ENCODE data around the gene CEP55.

CEP55 gene

DNA sequence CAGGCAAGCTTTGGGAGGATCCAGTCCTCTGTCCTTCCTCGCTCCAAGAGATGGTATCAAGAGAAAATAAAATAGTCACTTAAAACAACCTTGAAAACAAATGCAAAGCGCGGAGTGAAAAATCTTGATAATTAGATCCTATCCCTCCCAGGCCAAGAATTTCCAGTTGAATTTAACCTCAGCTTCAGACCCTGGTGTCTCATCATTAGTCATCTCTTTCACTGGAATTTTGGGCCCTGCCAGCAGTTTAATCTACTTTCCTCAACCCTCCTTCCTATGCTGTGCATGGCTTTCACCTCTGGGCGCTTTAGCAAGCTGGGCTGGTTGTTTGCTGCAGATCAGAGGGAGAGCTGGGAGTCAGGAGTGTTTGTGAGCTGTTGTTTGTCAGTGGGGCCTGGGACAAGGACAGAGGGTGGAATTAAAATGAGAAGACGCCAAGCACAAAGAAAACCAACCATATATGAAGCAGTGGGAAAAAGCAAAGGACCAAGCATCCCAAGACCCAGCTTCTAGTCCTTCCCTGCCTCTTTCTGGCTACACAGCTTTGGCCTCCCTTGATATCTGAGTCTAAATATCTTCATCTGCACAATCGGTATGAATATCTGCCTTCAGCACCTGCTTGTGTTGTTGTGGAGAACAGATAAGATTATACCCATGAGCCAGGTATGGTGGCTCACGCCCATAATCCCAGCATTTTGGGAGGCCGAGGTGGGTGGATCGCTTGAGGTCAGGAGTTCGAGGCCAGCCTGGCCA lies 27.8 kb upstream of the CEP55 start:
- peak; percentile 94 for FAIRE-seq
- peak; percentile 95 for DNase-seq (ENCODE audit: low spot score)

DNA sequence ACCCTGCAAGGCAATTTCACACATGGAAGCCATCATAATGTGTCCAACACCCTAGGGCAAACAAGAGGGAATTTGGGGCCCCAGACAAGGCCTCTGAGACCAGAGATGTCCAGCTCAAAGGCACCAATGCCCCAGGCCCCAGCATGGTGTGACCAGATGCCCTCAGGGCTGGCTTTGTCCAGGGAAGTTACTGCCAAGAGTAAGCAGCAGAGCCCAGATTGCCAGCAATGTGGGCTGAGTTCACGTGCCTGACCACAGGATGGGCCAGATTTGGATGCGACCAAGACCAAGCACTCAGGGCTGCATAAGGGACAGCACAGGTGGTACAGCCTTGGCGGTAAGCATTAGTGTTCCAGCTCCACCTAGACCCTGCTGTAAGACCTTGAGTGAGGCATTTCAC lies 27.0 kb upstream of the CEP55 start:
- peak; percentile 20 for DNase-seq (ENCODE audit: low spot score)
- FAIRE-seq = no peak

DNA sequence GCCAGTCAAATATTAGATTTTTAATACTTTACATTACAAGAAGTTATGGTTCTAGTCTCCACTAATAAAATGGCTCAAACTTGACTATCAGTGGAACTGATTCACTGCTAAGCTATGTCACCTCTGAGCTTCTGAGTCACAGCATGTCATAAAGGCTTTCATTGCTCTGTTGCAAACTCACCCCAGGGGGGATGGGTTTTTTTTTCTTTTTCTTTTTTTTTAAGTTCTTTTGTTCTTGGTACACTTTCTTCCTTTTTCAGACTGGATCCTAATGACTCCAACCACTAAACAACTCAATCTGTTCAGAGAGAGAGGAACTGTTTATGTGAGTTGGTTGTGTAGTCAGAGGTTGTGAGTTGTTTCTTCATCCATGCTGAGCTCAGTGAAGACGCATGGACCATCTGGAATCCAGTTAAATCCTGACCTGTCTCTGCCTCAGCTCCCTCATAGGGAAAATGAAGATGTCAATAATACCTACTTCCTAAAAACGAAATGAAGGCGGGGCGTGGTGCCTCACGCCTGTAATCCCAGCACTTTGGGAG lies 25.2 kb upstream of the CEP55 start:
- peak; percentile 95 for FAIRE-seq
- DNase-seq (ENCODE audit: low spot score) = peak; percentile 97

DNA sequence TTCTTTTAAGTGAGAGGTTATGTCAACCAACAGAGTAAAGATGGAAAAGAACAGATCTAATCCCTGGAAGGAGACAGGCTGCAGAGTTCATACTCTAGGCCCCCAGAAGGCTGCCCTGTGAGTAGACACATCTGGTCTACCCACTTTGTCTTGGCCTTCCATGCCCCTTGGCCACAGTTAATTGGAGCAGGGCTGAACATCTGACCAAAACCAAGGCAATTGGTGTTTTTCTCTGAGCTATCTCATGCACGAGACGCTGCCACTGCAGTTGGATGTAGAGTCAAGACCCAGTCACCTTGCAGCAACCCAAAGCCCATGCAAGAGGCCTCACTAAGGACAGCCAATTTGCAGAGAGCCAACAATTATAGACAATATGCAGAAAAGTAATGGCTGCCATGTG lies 23.3 kb upstream of the CEP55 start:
- DNase-seq (ENCODE audit: low spot score) = no peak
- no peak for FAIRE-seq

DNA sequence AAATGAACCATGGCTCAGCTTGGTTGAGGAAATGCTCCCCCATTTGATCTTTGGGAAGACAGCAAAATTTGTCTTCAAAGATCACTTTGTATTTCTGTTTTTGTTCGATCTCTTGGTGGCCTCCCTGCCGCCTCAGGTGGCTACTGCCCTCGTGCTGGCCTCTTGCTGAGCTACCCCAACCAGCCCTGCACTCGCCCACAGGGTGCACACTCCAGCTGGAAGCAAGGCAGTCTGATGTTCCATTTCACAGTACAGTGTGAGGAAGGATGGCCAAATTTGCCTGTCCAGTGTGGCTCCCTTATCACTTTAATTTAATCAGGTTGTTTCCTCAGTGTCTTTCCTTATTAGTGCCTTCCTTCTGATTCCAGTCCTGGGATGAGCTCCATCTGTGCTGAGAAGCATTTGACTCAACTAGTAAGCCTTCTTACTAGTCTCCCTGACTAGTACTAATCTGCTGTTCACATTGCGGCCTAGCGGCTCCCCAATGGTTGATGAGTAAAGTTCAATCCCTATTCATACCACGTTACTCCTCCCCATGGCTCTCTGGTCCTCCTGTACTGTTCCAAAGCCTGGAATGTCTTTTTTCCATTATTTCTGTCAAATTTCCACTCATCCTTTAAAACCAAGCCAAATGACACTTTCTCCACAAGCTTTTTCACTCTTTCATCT lies 22.5 kb upstream of the CEP55 start:
- FAIRE-seq = no peak
- DNase-seq (ENCODE audit: low spot score) = no peak

DNA sequence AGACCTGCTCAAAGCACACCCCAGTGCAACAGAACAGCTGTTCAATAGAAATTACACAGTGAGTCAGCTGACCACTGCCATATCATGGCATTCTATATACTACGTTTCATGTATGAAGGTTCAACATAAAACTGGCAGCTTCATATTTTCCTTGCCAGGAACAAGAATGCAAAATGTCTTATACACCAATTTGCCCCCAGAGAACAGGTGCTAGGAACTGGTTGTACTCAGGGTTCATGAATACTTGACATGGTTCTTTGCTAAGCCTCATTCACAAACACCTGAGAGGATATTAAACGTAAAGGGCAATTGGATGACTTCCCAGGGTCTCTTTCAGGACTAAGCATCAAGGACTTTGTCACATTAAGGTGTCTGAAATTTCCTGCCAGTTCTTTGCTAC lies 21.2 kb upstream of the CEP55 start:
- DNase-seq (ENCODE audit: low spot score) = no peak
- FAIRE-seq = no peak

DNA sequence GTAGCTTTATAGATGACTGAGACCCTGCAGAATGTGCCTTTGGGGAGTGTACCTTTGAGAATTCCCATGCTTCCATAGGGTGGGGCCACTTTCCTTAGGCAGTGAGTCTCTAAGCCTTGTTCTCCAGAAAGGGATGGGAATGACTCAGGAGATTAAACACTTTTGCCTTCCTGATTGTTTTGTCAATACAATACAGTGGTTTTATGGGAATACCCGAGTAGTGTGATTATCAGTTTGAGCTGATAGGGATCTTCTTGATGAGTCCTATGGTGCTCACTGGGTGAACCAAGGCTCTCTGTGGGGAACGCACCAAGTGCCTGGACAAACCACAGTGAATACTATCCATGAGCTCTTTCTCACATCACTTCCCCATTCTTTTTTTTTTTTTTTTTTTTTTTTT lies 20.5 kb upstream of the CEP55 start:
- DNase-seq (ENCODE audit: low spot score) (peak; percentile 97), FAIRE-seq (peak; percentile 91)

DNA sequence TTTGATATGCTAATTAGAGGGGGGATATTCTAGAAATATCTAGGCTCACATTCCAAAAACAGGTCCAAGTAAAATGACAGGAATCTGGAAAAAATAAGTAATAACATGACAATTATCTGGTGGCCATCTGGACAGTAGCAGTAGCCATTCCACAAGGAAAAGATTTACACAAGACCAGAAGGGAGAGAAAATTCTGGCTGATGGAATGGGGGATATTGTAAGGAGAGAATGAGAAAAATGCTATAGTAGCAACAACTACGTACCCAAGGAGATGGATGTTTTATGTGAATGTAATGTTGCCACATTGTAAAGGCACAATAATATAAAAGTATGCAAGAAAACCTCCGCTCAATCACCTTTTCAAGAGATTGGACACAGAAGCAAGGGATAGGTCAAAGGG lies 19.7 kb upstream of the CEP55 start:
- FAIRE-seq = no peak
- DNase-seq (ENCODE audit: low spot score) = no peak

DNA sequence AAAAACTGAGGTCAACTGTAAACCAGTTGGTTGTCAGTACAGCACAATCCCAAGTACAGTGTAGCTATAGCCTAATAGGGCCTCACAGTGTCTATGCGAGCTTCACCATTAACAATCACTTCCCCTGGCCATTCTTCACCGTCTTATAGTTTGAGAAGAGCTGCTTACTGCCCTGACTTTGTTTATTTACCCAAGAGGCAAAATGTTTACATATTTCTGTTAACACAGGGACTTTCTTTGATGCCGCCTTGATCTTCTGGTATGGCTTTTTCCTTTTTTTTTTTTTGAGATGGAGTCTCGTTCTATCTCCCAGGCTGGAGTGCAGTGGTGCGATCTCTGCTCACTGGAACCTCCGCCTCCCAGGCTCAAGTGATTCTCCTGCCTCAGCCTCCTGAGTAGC lies 17.5 kb upstream of the CEP55 start:
- DNase-seq (ENCODE audit: low spot score) (no peak), FAIRE-seq (no peak)

DNA sequence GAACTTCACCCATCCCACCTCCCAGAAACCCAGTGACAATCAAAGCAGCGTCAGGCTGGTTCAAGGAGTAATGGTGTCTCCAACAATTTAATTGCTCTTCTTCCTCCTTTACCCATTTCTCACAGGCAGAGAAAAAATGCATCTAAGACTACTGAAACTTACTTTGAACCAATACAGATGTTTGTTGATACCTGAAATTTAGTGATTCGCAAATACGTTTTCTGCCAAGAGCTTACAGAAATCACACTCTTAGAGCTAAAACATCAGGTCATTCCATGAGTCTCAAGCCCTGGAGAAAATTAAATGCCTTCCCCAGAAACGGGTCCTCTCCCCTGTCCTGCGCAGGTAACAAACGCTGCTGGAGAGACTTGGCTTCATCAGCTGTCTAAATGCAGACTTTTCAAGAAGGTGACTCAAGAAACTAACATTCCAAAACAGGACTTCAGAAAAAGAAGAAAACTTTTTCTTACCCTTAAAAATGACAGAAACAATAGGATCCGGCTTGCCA lies 14.7 kb upstream of the CEP55 start:
- FAIRE-seq = no peak
- peak; percentile 10 for DNase-seq (ENCODE audit: low spot score)

DNA sequence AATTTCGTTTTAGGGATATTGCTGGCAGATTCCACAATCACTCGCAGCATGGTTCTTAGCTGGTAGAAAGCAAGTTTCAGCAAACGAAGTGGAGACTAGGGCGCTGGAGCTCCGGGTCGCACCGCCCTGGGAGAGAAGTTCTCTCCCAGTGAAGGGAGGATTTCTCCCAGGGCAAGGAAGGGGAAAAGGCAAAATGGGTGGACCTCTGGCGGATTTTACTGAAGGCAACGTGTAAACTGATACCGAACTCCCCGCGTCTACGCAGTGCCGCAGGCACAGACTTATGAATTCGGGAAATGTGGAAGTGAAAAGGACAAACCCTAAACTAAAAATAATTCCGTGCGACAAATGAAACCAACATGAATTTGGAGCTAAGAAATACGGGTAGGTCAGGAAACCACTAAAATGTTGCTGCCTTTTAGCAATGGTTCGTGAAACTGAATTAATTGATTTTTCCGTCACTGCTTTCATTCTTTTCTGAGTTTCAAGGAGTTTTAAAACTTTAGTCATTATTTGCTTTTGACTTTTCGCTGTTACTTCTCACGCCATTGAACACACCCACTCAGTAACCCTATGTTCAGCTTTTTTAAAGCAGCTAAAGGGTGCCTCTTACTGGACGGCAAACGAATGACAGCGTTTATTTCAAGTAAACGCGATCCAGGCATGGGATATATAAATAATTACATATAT lies 14.1 kb upstream of the CEP55 start, which contains the start of gene MYOF:
MYOF (minus strand) TSS at position 190 of the 690 bp plus-strand sequence; CDS start at position 50, 140 bp downstream.
- FAIRE-seq (peak; percentile 78), DNase-seq (ENCODE audit: low spot score) (peak; percentile 79)

DNA sequence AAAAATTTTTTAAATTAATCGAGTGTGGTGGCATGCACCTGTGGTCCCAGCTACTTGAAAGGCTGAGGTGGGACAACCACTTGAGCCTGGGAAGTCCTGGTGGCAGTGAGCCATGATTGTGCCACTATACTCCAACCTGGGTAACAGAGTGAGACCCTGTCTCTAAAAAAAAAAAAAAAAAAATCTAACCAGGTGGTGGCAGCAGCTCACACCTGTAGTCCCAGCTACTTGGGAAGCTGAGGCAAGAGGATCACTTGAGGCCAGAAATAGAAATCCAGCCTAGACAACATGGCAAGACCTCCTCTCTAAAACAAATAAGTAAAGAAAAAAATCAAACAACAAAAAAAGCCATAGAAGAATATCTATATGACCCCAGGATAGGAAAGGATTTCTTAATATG lies 10.7 kb upstream of the CEP55 start:
- FAIRE-seq (no peak), DNase-seq (ENCODE audit: low spot score) (no peak)

DNA sequence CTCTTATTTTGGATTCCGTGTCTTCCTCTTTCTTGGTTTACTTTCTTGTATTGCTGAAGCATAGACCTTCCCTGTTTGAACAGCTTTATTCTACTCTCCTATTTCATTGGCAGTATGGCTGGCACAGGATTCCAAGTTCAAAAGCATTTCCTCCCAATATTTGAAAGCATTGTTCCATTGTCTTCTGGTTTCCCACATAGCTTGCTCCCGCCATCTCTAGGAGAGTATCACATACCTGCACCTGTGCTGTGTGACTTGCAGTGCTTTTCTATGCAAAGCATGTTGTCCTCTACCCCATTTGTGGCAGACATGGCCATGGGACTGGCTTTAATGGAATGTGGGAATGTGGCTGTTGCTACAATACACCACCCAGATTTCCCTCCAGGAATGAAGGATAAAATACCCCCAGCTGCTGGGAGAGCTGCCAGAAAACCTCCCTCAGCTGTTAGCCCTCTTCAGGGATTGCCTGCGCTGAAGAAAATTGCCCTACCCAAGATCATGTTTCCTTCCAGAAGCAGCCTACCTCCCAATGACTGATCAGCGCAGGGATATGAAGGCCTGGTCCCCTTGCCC lies 7.4 kb upstream of the CEP55 start:
- DNase-seq (ENCODE audit: low spot score) = no peak
- no peak for FAIRE-seq

DNA sequence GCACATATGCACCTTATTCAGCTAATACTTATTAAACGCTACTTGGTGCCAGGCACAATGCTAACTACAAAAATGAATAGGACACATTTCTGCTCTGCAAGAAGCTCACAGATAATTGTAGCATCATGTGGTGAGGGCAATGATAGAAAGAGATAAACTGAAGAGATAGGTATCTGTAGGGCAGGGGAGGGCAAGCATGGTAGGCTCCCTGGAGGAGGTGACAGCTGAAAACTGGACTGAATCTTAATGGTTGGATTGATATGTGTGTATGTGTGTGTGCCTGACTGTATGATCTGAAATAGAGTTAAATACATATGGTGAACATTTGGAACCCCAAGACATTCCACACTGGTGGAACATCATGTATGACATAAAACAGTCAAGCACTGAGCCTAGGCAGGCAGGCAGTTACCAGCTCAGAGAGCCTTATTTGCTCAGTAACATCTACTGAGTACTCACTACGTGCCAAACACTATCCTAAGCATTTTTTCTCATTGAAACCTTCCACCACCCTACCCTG lies 4.8 kb upstream of the CEP55 start:
- FAIRE-seq = no peak
- DNase-seq (ENCODE audit: low spot score) = no peak

DNA sequence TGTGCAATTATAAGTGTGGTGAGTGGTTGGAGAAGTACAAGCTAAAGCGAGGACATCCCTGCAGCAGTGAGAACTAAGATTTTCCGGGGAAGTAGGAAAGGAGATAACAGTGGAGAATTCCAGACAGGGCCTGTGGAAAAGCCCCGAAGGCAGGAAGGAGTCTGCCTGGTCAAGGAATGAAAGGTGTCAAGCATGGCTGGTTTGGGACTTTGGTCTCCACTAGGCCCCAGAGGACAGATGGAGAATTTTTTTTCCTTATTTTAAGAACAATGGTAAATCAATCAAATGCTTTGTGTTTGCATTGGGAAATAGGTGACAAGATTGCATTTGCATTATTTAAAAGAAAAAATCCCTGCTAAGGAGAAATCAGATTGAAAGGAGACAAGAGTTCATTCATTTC lies 3.2 kb upstream of the CEP55 start:
- peak; percentile 16 for DNase-seq (ENCODE audit: low spot score)
- FAIRE-seq = peak; percentile 53

DNA sequence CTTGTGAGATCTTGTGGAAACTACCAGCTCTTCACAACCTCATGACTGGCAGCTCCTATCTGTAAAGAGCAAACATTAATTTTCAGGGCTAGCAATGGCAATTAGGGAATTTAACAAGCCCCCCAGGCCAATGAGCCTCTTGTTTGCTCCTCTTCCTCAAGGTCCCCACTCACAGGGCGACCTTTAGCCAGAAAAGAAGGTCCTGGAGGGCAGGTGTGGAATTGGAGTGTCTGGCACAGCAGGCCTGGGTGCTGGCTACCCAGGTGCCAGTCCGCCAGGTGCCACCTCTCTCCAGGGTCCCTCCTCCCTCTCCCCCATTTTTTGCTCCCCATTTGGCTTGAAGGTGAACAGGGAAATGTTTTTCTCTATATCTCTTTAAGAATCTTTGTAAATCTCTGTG lies 1.9 kb upstream of the CEP55 start:
- FAIRE-seq (no peak), DNase-seq (ENCODE audit: low spot score) (no peak)

DNA sequence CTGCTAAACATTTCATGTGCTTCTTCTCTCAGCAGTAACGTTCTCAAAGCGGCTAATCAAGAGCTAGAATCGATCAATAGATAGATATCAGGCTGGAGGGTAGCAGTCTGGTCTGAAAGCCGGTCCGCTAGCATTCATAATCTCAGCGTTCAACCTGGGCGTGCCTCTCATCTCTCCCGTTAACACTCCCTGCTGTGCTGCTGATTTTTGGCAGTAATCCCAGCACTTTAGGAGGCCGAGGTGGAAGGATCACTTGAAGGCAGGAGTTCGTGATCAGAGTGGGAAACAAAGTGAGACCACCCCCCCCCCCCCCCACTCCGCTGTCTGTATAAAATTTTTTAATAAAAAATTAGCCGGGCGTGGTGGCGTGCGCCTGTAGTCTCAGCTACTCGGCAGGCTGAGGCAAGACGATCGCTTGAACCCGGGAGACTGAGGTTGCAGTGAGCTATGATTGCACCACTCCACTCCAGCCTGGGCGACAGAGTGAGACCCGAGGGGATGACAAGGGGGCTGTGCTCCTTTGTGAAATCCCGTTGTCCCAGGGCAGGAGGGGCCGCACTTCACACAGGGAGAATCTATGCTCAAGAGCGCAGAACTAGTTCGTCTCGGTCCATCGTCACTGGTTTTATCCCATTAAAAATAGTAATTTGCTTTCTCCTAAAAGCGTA lies 624 bp upstream of the CEP55 start:
- FAIRE-seq (peak; percentile 20), DNase-seq (ENCODE audit: low spot score) (no peak)

DNA sequence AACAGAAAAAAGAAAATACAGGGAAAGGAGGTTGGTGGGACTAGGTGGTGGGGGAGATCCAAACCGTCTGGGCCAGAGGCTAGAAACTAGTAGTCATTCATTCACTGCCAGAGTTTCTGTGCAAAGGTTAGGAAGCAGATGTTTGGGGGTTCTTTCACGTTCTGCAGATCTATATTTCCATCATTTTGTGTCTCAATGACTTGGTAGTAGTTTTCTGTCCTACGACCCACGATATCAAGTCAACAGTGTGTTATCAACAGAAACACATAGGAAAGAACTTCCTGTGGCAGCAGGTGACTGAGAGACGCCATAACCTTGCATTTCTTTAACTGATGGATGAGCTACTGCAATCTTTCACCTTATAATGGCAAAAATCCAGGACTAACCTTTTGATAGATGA lies 1.8 kb downstream of the CEP55 start:
- DNase-seq (ENCODE audit: low spot score) (no peak), FAIRE-seq (no peak)

DNA sequence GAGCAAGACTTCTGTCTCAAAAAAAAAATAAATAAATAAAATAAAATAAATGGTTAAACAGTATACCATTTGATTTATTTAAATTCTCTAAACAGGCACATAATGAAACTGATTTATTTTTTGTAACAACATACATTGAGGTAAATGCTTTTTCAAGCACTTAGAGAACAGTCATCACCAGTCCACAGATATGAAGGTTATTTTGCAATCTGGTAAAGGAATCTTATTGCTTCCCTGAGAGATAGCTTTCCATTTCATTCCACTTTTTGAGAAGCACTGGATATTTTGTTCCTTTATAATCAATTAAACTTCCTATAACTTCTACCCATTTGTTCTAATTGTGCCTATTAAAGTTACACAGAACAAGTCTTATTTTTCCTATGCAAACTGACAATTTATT lies 5.2 kb downstream of the CEP55 start:
- FAIRE-seq (no peak), DNase-seq (ENCODE audit: low spot score) (no peak)

DNA sequence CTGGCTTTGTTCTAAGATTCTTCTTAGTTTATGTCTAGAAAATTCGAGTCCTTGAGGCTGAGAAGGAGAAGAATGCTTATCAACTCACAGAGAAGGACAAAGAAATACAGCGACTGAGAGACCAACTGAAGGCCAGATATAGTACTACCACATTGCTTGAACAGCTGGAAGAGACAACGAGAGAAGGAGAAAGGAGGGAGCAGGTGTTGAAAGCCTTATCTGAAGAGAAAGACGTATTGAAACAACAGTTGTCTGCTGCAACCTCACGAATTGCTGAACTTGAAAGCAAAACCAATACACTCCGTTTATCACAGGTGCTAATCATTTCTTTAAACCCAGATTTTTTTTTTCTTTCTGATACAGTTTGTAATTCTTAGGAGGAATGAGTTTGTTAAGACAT lies 6.7 kb downstream of the CEP55 start:
- no peak for DNase-seq (ENCODE audit: low spot score)
- no peak for FAIRE-seq

DNA sequence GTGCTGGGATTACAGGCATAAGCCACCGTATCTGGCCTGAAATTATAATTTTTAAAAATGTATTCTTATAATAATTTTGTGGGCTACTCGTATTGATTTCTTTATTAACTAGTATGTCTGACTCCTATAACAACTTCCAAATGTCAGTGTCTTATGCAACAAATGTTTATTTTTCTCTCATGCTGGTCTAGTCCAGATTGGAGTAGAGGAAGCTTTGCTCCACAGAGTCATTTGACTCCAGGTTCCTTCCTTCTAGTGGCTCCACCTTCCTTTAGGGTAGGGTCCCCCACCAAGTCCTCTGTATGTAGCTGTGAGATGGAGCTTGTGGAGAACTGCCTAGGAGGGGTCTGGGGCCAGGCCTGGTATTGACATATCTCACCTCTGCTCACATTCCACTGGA lies 8.7 kb downstream of the CEP55 start:
- FAIRE-seq (no peak), DNase-seq (ENCODE audit: low spot score) (no peak)
